Left ventricle myocardium inferior (tissue), 1 donor: ENCODE data around the gene ETFRF1. TPM values are rescaled to one million over a fixed set of nuclear protein-coding genes. Genes with fewer than 3 reads are reported as not detected.

Experiments
- DNase-seq: peaks from one replicate; pipeline ENCODE4 v3.0.0-alpha.2; 2020
- H3K27ac ChIP-seq: fragments of 200-600 bp; replicated peaks from 2 replicates; pipeline ENCODE4 v1.8.0; 2021
- H3K27me3 ChIP-seq: fragments of 200-600 bp; 2 replicates; pipeline ENCODE4 v1.8.0; 2021; ENCODE audit warnings: low read depth
- H3K36me3 ChIP-seq: fragments of 200-600 bp; 2 replicates; pipeline ENCODE4 v1.8.0; 2021
- H3K4me1 ChIP-seq: fragments of 200-600 bp; 2 replicates; pipeline ENCODE4 v1.8.0; 2021
- H3K4me3 ChIP-seq: fragments of 200-600 bp; 2 replicates; pipeline ENCODE4 v1.8.0; 2021; ENCODE audit warnings: mild to moderate bottlenecking, moderate library complexity
- H3K9me3 ChIP-seq: fragments of 200-600 bp; replicated peaks from 2 replicates; pipeline ENCODE4 v1.8.0; 2021
- CTCF ChIP-seq: fragments of 200-600 bp; IDR thresholded peaks from 2 replicates; pipeline ENCODE4 v1.8.0; 2021; ENCODE audit warnings: antibody characterized with exemption, mild to moderate bottlenecking, borderline replicate concordance
- intact Hi-C: fragments of 100-400 bp; cut with micrococcal nuclease; formaldehyde crosslinking; loops from one replicate; pipeline ENCODE4 v1.11.0; 2022
- long read RNA-seq: library from polyadenylated mRNA; unstranded; transcript quantifications from one replicate; pipeline ENCODE4 v2.0.0, GENCODE V29; 2021
- total RNA-seq: library from RNA; stranded (reverse); fragmentation: NEBNext Ultra II Directional; extraction: Animal tissue kit (Norgen Biotek cat#: 25700); gene quantifications from one replicate; pipeline ENCODE4 v1.2.1, GENCODE V29; 2021
- donor health status: DM: no; HTN: yes; CAD: no; lungs with severe emphysema.

The ETFRF1 gene
- total RNA-seq = 71.5 TPM
- long read RNA-seq, transcript ETFRF1-201 (3 exons, 1,134 nt) = major isoform, 30 of 33 reads
- long read RNA-seq, partial matches to known transcripts = 0 of 33 reads
- long read RNA-seq, other reads (novel, unspliced or antisense) = 0 of 33 reads

GRCh38 chr12:25195056-25195971 lies at the start of gene ETFRF1, which contains the start of gene DNAI7:
Gene ETFRF1, plus strand, starts transcription at chr12:25195237. Its CDS starts 8,720 bp downstream, at chr12:25203957.
Gene DNAI7, minus strand, starts transcription at chr12:25195160. Its CDS starts 82 bp downstream, at chr12:25195078.
- Histone ChIP-seq H3K9me3 (no peaks in the 10 kb centered on the region), H3K4me1 (peaks cover 47% of the 10 kb centered on the region), H3K27me3 (no peaks in the 10 kb centered on the region), H3K27ac (peak within 1 kb of the TSS; percentile 96), H3K4me3 (peak within 1 kb of the TSS; percentile 82), H3K36me3 (no peaks in the 10 kb centered on the region)
- TF ChIP-seq CTCF = peak; percentile 15
- peak; percentile 99 for DNase-seq
- intact Hi-C loops = no loop called here

GRCh38 chr12:25146686-25147085 lies 48.4 kb upstream of the ETFRF1 start:
- H3K9me3 ChIP-seq = no peaks in the 10 kb centered on the region
- intact Hi-C loops = no loop called here
- DNase-seq = no peak
- H3K27me3 ChIP-seq = no peaks in the 10 kb centered on the region
- H3K4me1 ChIP-seq = peaks cover 5% of the 10 kb centered on the region
- no peaks in the 10 kb centered on the region for H3K36me3 ChIP-seq
- no peak overlapping the region for H3K27ac ChIP-seq
- no peak overlapping the region for H3K4me3 ChIP-seq
- no peak for TF ChIP-seq CTCF

- peaks cover 6% of the 10 kb centered on the region for H3K4me1 ChIP-seq
- H3K4me3 ChIP-seq = no peak overlapping the region
- H3K27me3 ChIP-seq = no peaks in the 10 kb centered on the region
- no peaks in the 10 kb centered on the region for H3K36me3 ChIP-seq
- H3K9me3 ChIP-seq = no peaks in the 10 kb centered on the region
- DNase-seq = peak; percentile 32
- no peak overlapping the region for H3K27ac ChIP-seq
- TF ChIP-seq CTCF = no peak
- intact Hi-C loops = no loop called here
Observed at GRCh38 chr12:25151476-25151875, 43.6 kb upstream of the ETFRF1 start.

- no peak overlapping the region for H3K27ac ChIP-seq
- H3K9me3 ChIP-seq = no peaks in the 10 kb centered on the region
- no peak for DNase-seq
- TF ChIP-seq CTCF = no peak
- H3K27me3 ChIP-seq = no peaks in the 10 kb centered on the region
- H3K36me3 ChIP-seq = no peaks in the 10 kb centered on the region
- intact Hi-C loops = no loop called here
- peaks cover 6% of the 10 kb centered on the region for H3K4me1 ChIP-seq
- H3K4me3 ChIP-seq = no peak overlapping the region
Observed at GRCh38 chr12:25152055-25152454, 43.0 kb upstream of the ETFRF1 start.

GRCh38 chr12:25155022-25155576 lies 39.9 kb upstream of the ETFRF1 start:
- Histone ChIP-seq H3K27me3 (no peaks in the 10 kb centered on the region), H3K4me3 (no peak overlapping the region), H3K9me3 (no peaks in the 10 kb centered on the region), H3K36me3 (no peaks in the 10 kb centered on the region), H3K27ac (no peak overlapping the region), H3K4me1 (peaks cover 6% of the 10 kb centered on the region)
- TF ChIP-seq CTCF = peak; percentile 66
- DNase-seq = no peak
- intact Hi-C loops = no loop called here
